Measurements from ENCODE around the gene SETD1B.
A peak's percentile ranks its signal among the peaks of the same experiment; 100 is the strongest.
"Not testable (repeated sequence)": the region's sequence is repeated elsewhere in the genome, so short reads cannot be mapped to it uniquely, and the experiment has no call there.

Gene SETD1B

GRCh38 chr12:121803861-121804416 is at the start of gene SETD1B:
SETD1B (plus strand) TSS chr12:121804009; CDS start chr12:121804738, 729 bp downstream.
- DNase-seq, result peak; percentile 82

GRCh38 chr12:121754836-121755235 is 49.0 kb upstream of the SETD1B start:
- DNase-seq, result no peak

DNA sequence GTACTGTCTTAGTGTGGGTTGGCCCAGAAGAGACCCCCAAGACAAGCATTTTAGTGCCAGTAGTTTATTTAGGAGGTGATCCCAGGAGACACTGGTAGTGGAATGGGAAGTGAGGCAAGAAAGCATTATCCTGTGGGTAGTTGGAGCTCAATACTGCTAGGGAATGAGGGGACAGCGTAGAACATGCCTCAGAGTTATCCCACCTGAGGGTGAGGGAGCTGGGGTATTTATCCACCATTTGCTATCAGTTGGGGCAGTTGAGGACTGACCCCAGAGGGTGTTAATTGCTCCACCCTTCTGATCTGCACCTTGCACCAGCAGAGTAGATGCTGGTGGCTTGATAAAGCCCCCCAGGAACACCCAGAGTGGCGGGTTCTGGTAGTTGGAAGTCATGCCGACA is 48.2 kb upstream of the SETD1B start:
- DNase-seq, result no peak

- DNase-seq, result not testable (repeated sequence)
These were observed 45.3 kb upstream of the SETD1B start for GRCh38 chr12:121758536-121758935.

- no peak for DNase-seq
These were observed 41.5 kb upstream of the SETD1B start for GRCh38 chr12:121762269-121762668.

GRCh38 chr12:121764808-121765207 is 39.0 kb upstream of the SETD1B start:
- no peak for DNase-seq

DNA sequence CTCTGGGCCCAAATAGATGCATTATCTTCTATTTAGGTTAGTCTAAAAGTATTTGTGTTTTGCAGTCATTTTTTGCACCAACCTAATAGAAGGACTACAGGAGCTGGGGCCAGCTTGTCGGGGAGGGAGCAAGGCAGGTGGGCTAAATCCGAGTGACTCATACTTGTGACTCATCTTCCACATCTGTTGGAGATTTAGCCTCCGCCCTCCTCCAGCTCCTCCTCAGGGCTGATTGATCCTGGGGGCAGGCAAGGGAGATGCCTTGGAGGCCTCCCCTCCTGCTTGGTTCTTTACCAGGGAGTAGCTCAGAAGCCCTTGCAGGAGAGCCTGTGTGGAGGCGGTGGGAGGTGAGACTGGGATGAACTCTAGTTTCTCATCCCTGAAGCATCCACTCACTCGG is 38.2 kb upstream of the SETD1B start:
- DNase-seq, result no peak

- no peak for DNase-seq
These were observed 37.3 kb upstream of the SETD1B start for GRCh38 chr12:121766290-121767039.

DNA sequence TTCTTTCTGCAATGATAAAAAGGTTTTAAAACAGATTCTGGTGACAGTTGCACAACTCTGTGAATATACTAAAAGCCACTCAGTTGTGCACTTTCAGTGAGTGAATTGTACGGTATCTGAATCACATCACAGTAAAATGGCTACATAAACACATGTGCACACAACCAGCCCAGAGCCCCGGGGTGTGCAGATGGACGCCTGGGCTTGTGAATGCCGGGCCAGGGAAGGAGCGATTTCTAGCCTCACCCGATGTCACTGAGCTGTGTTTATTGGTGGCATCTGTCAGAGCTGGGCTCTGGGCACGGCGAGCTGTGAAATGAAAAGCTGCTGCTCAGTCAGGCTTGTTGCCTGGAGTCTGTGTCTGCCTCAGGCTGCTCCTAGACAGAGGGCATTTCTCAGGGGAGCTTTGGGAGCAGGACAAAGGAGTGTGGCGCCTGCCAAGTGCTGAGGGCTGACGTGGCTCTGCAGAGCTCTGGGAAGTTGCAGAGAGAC is 36.2 kb upstream of the SETD1B start:
- no peak for DNase-seq

GRCh38 chr12:121769297-121769830 is 34.4 kb upstream of the SETD1B start:
- no peak for DNase-seq

DNA sequence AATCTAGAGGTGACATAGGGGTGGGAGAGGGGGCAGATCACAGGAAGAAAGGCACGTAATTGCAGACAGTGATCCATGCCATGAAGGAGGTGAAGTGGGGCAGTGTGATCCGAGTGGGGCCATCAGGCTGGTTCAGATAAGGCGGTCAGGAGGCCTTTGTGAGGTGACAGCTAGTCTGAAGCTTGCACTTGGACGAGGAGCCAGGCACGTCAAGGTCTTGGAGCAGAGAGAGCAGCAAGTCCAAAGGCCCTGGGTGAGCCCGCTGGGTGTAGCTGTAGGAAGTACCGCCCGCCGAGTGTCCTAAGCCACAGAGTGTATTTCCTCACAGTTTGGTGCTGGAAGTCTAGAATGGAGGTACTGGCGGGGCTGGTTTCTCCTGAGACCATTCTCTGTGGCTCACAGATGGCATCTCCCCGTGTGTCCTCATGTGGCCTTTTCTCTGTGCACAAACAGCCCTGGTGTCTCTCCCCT is 33.9 kb upstream of the SETD1B start:
- no peak for DNase-seq

GRCh38 chr12:121770388-121770787 is 33.4 kb upstream of the SETD1B start:
- no peak for DNase-seq

GRCh38 chr12:121770813-121771625 is 32.8 kb upstream of the SETD1B start:
- no peak for DNase-seq

GRCh38 chr12:121773011-121773777 is 30.6 kb upstream of the SETD1B start:
- DNase-seq, result peak; percentile 88

DNA sequence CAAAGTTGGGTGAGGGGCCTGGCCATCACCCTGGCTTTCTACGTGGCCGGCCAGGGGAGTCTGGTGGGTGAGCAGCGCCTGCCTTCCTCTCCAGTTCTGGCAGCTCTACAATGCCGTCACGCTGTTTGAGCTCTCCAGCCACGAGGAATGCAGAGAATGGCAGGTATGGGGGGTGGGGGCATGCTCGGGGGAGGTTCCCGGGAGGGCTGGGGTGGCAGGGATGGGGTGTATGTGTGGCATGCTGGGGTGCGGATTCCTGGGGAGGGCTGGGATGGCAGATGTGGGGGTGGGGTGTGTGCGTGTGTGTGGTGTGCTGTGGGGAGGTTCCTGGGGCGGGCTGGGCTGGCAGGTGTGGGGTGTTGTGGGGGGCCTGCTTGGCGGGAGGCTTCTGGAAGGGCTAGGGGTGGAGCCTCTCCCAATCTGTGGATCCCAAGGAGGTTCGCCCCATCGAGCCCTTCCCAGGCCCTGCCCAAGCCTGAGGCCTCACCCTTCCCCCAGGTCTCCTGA is 28.8 kb upstream of the SETD1B start:
- no peak for DNase-seq

GRCh38 chr12:121775501-121775900 is 28.3 kb upstream of the SETD1B start:
- no peak for DNase-seq

DNA sequence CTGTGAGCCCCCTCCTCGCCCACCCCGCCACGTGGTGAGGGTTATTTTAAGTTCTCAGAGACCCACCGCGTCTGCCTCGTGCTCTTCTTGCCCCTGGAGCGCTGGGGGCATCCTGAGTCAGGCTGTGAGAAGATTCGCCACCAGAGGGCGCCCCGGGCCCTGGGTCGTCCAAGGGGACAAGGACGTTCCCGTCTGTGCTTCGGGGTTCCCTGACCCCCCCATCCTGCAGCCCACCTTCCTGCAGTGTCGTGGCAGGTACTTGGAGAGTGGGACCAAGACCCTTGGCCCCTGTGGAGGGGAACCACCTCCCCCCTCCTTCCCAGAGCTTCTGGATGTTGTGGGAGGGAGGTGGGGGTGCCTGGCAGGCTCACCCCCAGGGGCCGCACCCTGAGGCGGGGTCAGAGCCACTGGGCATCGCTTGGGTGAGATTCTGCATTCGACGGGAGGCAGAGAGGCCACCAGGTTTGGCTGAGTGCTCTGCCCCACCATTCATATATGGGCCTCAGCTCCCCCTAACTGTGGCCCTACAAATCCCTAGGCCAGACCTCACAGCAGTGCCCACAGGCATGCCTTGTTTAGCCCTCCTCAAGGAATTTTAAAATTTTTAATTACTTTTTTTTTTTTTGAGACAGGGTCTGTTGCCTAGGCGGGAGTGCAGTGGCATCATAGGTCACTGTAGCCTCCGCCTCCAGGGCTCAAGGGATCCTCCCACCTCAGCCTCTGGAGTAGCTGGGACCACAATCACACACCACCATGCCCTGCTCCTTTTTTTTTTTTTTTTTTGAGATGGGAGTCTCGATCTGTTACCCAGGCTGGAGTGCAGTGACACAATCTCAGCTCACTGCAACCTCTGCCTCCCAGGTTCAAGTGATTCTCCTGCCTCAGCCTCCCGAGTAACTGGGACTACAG is 27.4 kb upstream of the SETD1B start:
- peak; percentile 90 for DNase-seq

GRCh38 chr12:121778567-121779421 is 25.0 kb upstream of the SETD1B start:
- no peak for DNase-seq

DNA sequence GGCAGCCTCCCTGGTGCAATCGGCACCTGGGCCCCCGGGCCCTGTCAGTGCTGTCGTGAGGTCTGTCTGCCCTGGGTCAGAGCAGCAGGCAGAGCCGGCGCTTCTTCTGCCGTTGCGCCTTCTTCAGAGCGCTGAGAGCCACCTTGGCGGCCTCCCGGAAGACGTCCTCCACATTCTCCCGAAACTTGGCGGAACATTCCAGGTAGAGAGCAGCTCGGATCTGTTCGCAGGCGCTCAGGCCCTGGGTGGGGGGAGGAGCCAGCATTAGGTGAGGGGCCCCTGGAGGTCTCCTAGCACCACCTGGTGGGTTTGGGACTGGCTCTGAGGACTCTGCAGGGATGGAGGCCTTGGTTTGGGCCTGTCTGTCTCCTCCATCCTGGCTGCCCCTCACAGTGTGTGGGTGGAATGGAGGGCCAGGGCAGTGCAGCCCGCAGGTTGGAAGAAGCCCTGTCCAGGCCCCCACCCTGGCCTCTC is 24.4 kb upstream of the SETD1B start:
- no peak for DNase-seq

GRCh38 chr12:121780429-121780828 is 23.4 kb upstream of the SETD1B start:
- DNase-seq, result no peak
